Brain pericyte (primary cell): ENCODE results near the gene SH3PXD2A.
"Not testable (repeated sequence)": the region's sequence is repeated elsewhere in the genome, so short reads cannot be mapped to it uniquely, and the experiment has no call there.

Experiments used
- DNase-seq: peaks from one replicate; pipeline ENCODE4 v3.0.0-alpha.2; 2012; ENCODE audit warnings: low read depth, low spot score

Gene SH3PXD2A

GRCh38 chr10:103646304-103646703 is 209.1 kb downstream of the SH3PXD2A start:
- DNase-seq, result no peak

GRCh38 chr10:103645141-103646054 is 210.0 kb downstream of the SH3PXD2A start:
- DNase-seq, result no peak

GRCh38 chr10:103643381-103643780 is 212.0 kb downstream of the SH3PXD2A start:
- no peak for DNase-seq

- no peak for DNase-seq
Observed at GRCh38 chr10:103641326-103641725, 214.1 kb downstream of the SH3PXD2A start.

- no peak for DNase-seq
Observed at GRCh38 chr10:103640436-103641181, 214.8 kb downstream of the SH3PXD2A start.

- DNase-seq, result no peak
Observed at GRCh38 chr10:103638948-103639347, 216.4 kb downstream of the SH3PXD2A start.

GRCh38 chr10:103637927-103638557 is 217.3 kb downstream of the SH3PXD2A start:
- no peak for DNase-seq

GRCh38 chr10:103637011-103637410 is 218.4 kb downstream of the SH3PXD2A start:
- no peak for DNase-seq

- DNase-seq, result no peak
Observed at GRCh38 chr10:103636492-103636891, 218.9 kb downstream of the SH3PXD2A start.

- DNase-seq, result no peak
Observed at GRCh38 chr10:103635580-103635979, 219.8 kb downstream of the SH3PXD2A start.

GRCh38 chr10:103633846-103634245 is 221.5 kb downstream of the SH3PXD2A start:
- DNase-seq, result no peak

- DNase-seq, result not testable (repeated sequence)
Observed at GRCh38 chr10:103632871-103633270, 222.5 kb downstream of the SH3PXD2A start.

GRCh38 chr10:103632247-103632642 is 223.1 kb downstream of the SH3PXD2A start:
- no peak for DNase-seq

GRCh38 chr10:103630156-103630555 is 225.2 kb downstream of the SH3PXD2A start:
- no peak for DNase-seq

- DNase-seq, result no peak
Observed at GRCh38 chr10:103629581-103629980, 225.8 kb downstream of the SH3PXD2A start.

GRCh38 chr10:103627893-103628292 is 227.5 kb downstream of the SH3PXD2A start:
- DNase-seq, result no peak

GRCh38 chr10:103627111-103627892 is 228.1 kb downstream of the SH3PXD2A start:
- no peak for DNase-seq

- DNase-seq, result no peak
Observed at GRCh38 chr10:103626178-103626577, 229.2 kb downstream of the SH3PXD2A start.

- DNase-seq, result no peak
Observed at GRCh38 chr10:103622935-103623574, 232.3 kb downstream of the SH3PXD2A start.

GRCh38 chr10:103622286-103622685 is 233.1 kb downstream of the SH3PXD2A start:
- DNase-seq, result no peak

- DNase-seq, result no peak
Observed at GRCh38 chr10:103621783-103622125, 233.6 kb downstream of the SH3PXD2A start.
